AG04450 (cell line): ENCODE data around the gene SERPINA10. TPM values are rescaled to one million over a fixed set of nuclear protein-coding genes. Genes with fewer than 3 reads are reported as not detected.

Experiments
- CTCF ChIA-PET: fragments of 300-600, 350-600 bp; formaldehyde crosslinking; extraction: SDS; loops from one replicate; lab custom pipeline; 2022; ENCODE audit warnings: antibody characterized with exemption, inconsistent platforms; lab: Charles Lee
- POLR2A ChIA-PET: fragments of 350-600 bp; formaldehyde crosslinking; extraction: SDS; loops from one replicate; lab custom pipeline; 2021; ENCODE audit warnings: antibody characterized with exemption, inconsistent platforms; lab: Yijun Ruan, JAX
- DNase-seq: peaks from one replicate; pipeline ENCODE4 v3.0.0-alpha.2; 2011; ENCODE audit warnings: low read depth, low spot score
- H3K27ac ChIP-seq: one replicate; pipeline ENCODE4 v1.5.1; 2012; ENCODE audit warnings: low read depth, low read length, control low read depth
- H3K27me3 ChIP-seq: one replicate; pipeline ENCODE4 v1.6.0; 2012; ENCODE audit warnings: low read length; ENCODE audit not compliant: control insufficient read depth, insufficient read depth
- H3K4me3 ChIP-seq: 2 replicates; pipeline ENCODE4 v1.5.1; 2011; ENCODE audit warnings: mild to moderate bottlenecking, low read depth, low read length, control low read depth
- H3K9me3 ChIP-seq: 2 replicates; pipeline ENCODE4 v1.5.1; 2012; ENCODE audit warnings: low read length; ENCODE audit not compliant: control insufficient read depth, insufficient read depth
- CTCF ChIP-seq: IDR thresholded peaks from 2 replicates; pipeline ENCODE4 v1.5.1; 2011; ENCODE audit warnings: low read depth, low read length, control low read depth, inconsistent platforms
- polyA plus RNA-seq: library from polyadenylated mRNA; depleted of rRNA; stranded (reverse); fragments of >200 nt; gene quantifications from 2 replicates; pipeline ENCODE4 v1.2.3, GENCODE V29; 2011

Gene SERPINA10
- polyA plus RNA-seq, 1 experiment = not detected

GRCh38 chr14:94293578-94293924 is 483 bp upstream of the SERPINA10 start:
- Histone ChIP-seq H3K27me3 (peaks cover 3% of the 10 kb centered on the region), H3K27ac (no peak overlapping the region), H3K4me3 (no peak overlapping the region), H3K9me3 (no peaks in the 10 kb centered on the region; the same call in 1 of the 2 replicates)
- no peak for DNase-seq
- CTCF ChIA-PET = no interaction called here
- POLR2A ChIA-PET = no interaction called here
- TF ChIP-seq CTCF = no peak

GRCh38 chr14:94292526-94292871 is 569 bp downstream of the SERPINA10 start:
- POLR2A ChIA-PET = no interaction called here
- no peak for TF ChIP-seq CTCF
- Histone ChIP-seq H3K4me3 (no peak overlapping the region), H3K27ac (no peak overlapping the region), H3K9me3 (no peaks in the 10 kb centered on the region; the same call in 1 of the 2 replicates), H3K27me3 (peaks cover 2% of the 10 kb centered on the region)
- no peak for DNase-seq
- CTCF ChIA-PET = no interaction called here

- POLR2A ChIA-PET = no interaction called here
- no peaks in the 10 kb centered on the region; the same call in 1 of the 2 replicates for H3K9me3 ChIP-seq
- H3K4me3 ChIP-seq = no peak overlapping the region
- TF ChIP-seq CTCF = no peak
- CTCF ChIA-PET = no interaction called here
- DNase-seq = no peak
- H3K27me3 ChIP-seq = peaks cover 2% of the 10 kb centered on the region
- H3K27ac ChIP-seq = no peak overlapping the region
Observed at GRCh38 chr14:94291906-94292525, 1.1 kb downstream of the SERPINA10 start.

GRCh38 chr14:94291159-94291905 is 1.7 kb downstream of the SERPINA10 start:
- no peak for DNase-seq
- Histone ChIP-seq H3K27ac (no peak overlapping the region), H3K4me3 (no peak overlapping the region), H3K27me3 (peaks cover 2% of the 10 kb centered on the region), H3K9me3 (no peaks in the 10 kb centered on the region; the same call in 1 of the 2 replicates)
- no peak for TF ChIP-seq CTCF
- CTCF ChIA-PET = no interaction called here
- POLR2A ChIA-PET = no interaction called here

- no peak for DNase-seq
- ChIA-PET POLR2A (no interaction called here), CTCF (no interaction called here)
- Histone ChIP-seq H3K27ac (no peak overlapping the region), H3K4me3 (no peak overlapping the region), H3K27me3 (peaks cover 2% of the 10 kb centered on the region), H3K9me3 (no peaks in the 10 kb centered on the region; the same call in 1 of the 2 replicates)
- TF ChIP-seq CTCF = no peak
Observed at GRCh38 chr14:94290197-94290596, 2.9 kb downstream of the SERPINA10 start.
